AG10803 (cell line): ENCODE data around the gene DUSP7.

Experiments used
- DNase-seq: peaks from one replicate; pipeline ENCODE4 v3.0.0; 2010; ENCODE audit warnings: low read depth
- H3K4me3 ChIP-seq: 2 replicates; pipeline ENCODE4 v1.5.1; 2011; ENCODE audit warnings: mild to moderate bottlenecking, low read length, control low read depth
- TF ChIP-seq, protein P1 (sequence below): conservative IDR thresholded peaks from 2 replicates; pipeline ENCODE4 v1.5.1; 2011; ENCODE audit warnings: mild to moderate bottlenecking, low read length, control low read depth, inconsistent platforms

The DUSP7 gene

DNA sequence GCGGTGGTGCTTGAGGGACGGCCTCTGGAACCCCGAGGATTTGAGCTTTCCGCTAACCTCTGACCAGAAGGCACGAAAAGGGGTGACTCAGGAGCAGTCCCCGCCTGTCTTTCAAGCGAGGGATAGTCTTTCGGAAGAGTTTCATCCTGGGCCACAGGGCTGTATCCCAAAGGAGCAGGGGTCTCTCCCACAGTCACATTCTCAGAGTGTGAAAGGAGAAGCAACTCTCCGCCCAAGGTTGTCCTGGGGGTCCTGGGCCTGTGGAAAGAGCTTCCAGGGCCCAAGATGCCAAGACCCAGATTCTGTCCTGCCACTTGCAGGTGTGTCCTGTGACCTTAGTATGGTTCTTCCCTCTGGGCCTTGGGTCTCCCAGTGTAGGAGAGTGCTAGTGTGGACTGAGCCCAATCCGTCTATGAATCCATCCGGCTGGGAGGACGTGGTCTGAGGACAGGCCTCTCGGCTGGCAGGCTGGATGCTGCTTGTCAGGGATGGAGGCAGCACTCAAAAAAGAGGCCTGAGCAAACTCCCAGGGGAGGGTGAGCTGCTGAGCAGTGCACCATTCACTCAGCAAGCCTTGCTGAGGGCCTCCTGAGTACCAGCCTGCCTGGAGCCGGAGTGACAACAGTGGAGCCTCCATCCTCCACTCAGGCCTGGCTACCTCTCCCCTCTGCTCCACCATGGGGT is 1.6 kb upstream of the DUSP7 start:
- peak overlapping the region; percentile 69 for H3K4me3 ChIP-seq
- DNase-seq, result no peak
- TF ChIP-seq, protein P1, sequence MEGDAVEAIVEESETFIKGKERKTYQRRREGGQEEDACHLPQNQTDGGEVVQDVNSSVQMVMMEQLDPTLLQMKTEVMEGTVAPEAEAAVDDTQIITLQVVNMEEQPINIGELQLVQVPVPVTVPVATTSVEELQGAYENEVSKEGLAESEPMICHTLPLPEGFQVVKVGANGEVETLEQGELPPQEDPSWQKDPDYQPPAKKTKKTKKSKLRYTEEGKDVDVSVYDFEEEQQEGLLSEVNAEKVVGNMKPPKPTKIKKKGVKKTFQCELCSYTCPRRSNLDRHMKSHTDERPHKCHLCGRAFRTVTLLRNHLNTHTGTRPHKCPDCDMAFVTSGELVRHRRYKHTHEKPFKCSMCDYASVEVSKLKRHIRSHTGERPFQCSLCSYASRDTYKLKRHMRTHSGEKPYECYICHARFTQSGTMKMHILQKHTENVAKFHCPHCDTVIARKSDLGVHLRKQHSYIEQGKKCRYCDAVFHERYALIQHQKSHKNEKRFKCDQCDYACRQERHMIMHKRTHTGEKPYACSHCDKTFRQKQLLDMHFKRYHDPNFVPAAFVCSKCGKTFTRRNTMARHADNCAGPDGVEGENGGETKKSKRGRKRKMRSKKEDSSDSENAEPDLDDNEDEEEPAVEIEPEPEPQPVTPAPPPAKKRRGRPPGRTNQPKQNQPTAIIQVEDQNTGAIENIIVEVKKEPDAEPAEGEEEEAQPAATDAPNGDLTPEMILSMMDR, result no peak

DNA sequence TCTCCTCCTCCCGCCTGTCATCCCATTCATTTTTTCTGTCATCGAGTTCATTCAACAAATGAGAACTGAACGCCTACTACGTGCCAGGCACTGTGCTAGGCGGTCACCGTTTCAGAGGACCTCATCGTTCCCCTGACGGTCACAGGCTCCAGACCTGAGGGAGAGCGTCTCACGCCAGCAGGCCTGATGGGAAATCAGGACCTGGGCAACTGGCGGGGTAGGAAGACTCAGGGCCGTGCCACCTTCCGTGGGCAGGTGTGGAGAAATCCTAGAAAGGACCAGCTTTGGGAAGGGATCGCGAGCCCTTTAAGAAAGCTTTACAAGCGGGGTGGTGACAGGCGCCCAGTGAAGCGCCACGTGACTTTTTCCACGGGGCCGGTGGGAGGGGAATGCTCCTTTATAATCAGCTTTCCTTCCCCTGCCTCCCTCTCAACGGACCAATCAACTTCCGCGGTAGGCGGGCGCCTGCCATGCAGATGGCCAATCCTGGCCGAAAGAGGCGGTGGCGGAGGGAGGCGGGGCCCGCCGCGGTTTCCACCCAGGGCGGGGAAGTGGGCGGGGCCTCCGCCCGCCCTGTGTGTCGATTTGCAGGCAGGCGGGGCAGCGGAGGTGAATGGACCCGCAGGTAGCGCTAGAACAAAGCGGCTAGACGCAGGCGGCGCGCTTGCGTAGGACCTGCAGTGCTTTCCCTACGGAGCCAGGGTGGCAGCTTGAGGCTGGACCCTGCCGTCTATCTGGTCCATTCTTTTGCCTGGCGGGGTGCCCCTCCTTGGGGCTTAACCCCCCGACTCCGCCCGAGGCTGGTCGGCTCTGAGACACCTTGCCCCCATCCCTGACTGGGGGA is 819 bp upstream of the DUSP7 start:
- DNase-seq, result peak; percentile 98
- TF ChIP-seq, protein P1, result no peak

DNA sequence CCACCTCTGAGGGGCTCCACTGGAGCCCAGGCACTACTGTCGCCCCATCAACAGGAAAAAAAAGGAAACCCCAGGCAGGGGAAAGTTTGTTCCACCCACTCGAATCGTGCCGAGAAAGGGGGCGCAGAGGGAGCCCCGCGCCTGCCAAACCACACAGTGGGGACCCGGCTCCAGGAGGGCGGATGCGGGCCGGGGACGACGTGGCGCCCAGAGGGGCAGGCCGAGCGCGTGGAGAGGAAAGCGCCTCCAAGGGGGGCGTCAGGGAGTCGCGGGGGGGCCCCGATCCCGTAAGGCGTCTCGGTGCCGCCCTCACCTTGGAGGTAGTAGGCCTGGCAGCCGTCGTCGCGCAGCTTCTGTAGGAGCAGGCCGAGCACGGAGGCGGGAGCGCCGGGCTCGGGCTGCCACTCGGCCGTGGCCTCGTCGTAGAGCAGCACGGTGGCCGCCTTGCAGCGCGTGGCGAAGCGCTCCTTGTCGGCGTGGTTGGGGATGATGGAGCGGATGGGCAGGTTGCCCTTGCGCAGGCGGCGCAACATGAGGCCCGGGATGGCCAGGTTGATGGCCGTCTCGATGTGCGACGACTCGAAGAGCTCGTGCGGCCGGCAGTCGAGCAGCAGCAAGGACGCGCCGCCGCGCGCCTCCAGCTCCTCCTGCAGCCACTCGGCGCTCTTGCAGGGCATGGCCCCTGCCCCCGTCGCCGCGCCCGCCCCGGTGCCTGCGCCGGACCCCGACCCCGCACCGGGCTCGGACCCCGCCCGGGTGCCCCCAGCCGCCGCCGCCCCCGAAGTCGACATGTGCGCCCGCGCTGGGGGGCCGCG is 627 bp downstream of the DUSP7 start:
- peak overlapping the region; percentile 95 for H3K4me3 ChIP-seq
- peak; percentile 55 for DNase-seq
- TF ChIP-seq, protein P1, result peak; percentile 22; the same call in 1 of the 2 replicates

More for the DNA sequence above, 819 bp upstream of the DUSP7 start:
- peak overlapping the region; percentile 80 for H3K4me3 ChIP-seq

DNA sequence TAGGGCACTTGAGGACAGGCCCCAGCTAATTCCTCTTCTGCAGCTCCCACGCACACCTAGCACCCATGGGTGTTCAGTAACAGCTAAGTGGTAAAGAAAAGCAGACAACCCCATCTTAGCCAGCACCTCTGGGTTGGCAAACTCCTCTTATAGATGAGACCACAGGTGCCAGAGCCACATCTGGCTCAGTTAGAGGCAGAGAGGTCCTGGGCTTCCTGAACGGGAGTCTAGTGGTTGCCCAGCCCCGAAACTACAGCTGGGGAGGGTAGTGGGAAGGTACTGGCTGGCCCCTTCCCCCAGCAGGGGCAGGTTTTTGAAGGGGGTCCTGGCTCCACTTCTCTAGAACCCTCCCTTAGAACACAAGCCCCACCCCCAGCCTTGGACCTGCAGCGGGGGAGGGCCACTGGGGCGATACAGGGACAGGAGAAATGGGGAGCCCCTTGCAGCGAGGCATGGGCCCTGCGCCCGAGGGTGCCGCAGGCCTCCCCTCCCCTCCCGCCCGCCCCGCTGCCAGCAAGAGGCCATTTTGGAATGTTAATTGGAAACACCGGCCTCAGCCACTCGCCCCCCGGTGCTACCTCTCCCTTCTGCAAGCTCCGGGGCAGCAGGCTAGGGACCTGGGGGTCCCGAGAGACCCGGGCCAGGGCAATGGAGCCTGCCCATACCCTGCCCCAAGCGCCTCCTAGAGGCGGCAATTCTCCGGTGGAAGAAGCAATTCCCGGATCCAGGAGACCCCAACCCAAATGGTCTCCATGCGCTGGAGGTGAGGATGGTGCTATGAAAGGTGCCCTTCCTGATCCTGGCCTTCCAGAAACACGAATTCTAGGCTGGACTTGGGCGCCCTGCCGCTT is 1.5 kb downstream of the DUSP7 start:
- peak; percentile 42 for DNase-seq
- peak overlapping the region; percentile 95 for H3K4me3 ChIP-seq
- TF ChIP-seq, protein P1, result peak; percentile 25

DNA sequence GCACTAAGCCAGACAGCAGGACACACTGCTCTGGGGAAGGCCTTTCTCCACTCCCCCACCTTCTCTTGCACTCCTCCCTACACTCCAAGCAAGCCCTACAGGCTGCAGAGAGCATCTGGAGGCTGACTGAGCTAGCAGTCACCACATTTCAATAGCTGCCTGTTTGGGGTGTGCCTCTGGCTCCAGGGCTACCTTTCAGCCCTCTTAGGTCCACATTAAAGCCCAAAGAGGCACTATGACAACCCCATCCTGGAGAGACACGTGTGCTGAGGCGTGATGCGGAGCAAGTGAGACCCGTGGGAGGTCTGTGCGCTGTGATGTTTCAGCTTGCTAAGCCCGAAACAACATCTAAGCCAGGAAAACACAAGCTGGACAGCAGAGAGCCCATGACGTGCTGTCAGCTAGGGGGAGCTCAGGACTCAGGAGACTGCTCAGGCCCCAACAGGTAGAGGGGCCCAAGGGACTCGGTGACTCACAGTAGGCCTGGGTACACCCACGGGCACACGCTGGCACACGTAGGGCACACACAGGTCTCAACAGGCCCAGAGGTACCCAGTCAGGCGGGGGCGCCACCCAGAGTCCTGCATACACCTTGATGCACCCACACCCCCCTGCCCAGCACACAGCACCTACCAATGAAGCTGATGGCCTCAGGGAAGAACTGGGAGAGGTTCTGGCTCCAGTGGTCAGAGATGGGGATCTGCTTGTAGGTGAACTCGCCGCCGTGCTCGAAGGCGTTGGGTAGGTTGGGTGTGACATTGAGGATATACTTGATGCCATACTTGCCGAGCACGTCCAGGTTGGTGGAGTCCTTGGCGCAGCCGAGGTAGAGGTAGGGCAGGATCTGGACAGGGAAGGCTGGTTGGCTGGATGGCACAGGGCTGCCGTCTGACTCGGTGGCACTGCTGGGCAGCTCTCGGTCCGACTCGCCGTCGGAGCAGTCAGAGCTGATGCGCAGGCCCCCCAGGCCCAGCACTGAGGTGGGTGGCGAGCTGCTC is 2.8 kb downstream of the DUSP7 start:
- peak overlapping the region; percentile 95 for H3K4me3 ChIP-seq
- DNase-seq, result no peak
- TF ChIP-seq, protein P1, result peak; percentile 23
